GM23338 (cell line): ENCODE results near the gene C13orf46. TPM values are rescaled to one million over a fixed set of nuclear protein-coding genes. Genes with fewer than 3 reads are reported as not detected.

ENCODE experiments used
- ATAC-seq: fragments of 200-7000 bp; cut with Tn5 transposase; 3 replicates; pipeline ENCODE4 v1.9.1; 2020
- DNase-seq: peaks from one replicate; pipeline ENCODE4 v3.0.0-alpha.2; 2015; ENCODE audit warnings: low spot score
- H2AFZ ChIP-seq: fragments of 200-600 bp; sonication (generic); 2 replicates; pipeline ENCODE4 v1.8.0; 2016; ENCODE audit warnings: antibody characterized with exemption, mild to moderate bottlenecking, moderate library complexity
- H3F3A ChIP-seq: fragments of 200-600 bp; sonication (generic); replicated peaks from 2 replicates; pipeline ENCODE4 v1.8.0; 2017; ENCODE audit warnings: antibody characterized with exemption, mixed run types, low read depth
- H3K27ac ChIP-seq: fragments of 200-600 bp; sonication (generic); 2 replicates; pipeline ENCODE4 v1.6.1; 2016; ENCODE audit warnings: low read depth
- H3K27me3 ChIP-seq: fragments of 200-600 bp; sonication (generic); 2 replicates; pipeline ENCODE4 v1.8.0; 2016; ENCODE audit warnings: mild to moderate bottlenecking, mixed run types, moderate library complexity; ENCODE audit not compliant: insufficient read depth
- H3K36me3 ChIP-seq: fragments of 200-600 bp; sonication (generic); 2 replicates; pipeline ENCODE4 v1.8.0; 2016; ENCODE audit warnings: mild to moderate bottlenecking; ENCODE audit not compliant: insufficient read depth
- H3K4me1 ChIP-seq: fragments of 200-600 bp; sonication (generic); 2 replicates; pipeline ENCODE4 v1.8.0; 2016; ENCODE audit warnings: mild to moderate bottlenecking, moderate library complexity; ENCODE audit not compliant: insufficient read depth
- H3K4me2 ChIP-seq: fragments of 200-600 bp; sonication (generic); 2 replicates; pipeline ENCODE4 v1.7.1; 2017; ENCODE audit warnings: mixed run types
- H3K4me3 ChIP-seq: fragments of 200-600 bp; sonication (generic); 2 replicates; pipeline ENCODE4 v1.6.1; 2016; ENCODE audit warnings: mixed run types
- H3K79me2 ChIP-seq: fragments of 200-600 bp; sonication (generic); replicated peaks from 2 replicates; pipeline ENCODE4 v1.8.0; 2017; ENCODE audit warnings: mild to moderate bottlenecking; ENCODE audit not compliant: insufficient read depth
- H3K9me2 ChIP-seq: fragments of 200-600 bp; sonication (generic); 2 replicates; pipeline ENCODE4 v1.8.0; 2017; ENCODE audit not compliant: insufficient read depth
- H4K20me1 ChIP-seq: fragments of 200-600 bp; sonication (generic); replicated peaks from 2 replicates; pipeline ENCODE4 v1.8.0; 2017; ENCODE audit warnings: mild to moderate bottlenecking; ENCODE audit not compliant: insufficient read depth
- H3K27ac Mint-ChIP-seq: 2 replicates; pipeline ENCODE4 v1.8.0; 2020; ENCODE audit warnings: inconsistent platforms, mild to moderate bottlenecking, moderate library complexity, mixed read lengths
- H3K27me3 Mint-ChIP-seq: 3 replicates; pipeline ENCODE4 v1.8.0; 2022; ENCODE audit warnings: low read depth, mild to moderate bottlenecking, moderate library complexity, mixed read lengths, inconsistent platforms; ENCODE audit not compliant: insufficient read depth, poor library complexity
- H3K36me3 Mint-ChIP-seq: 3 replicates; pipeline ENCODE4 v1.8.0; 2021; ENCODE audit warnings: low read depth, mild to moderate bottlenecking, inconsistent platforms, moderate library complexity, mixed read lengths
- H3K4me1 Mint-ChIP-seq: 3 replicates; pipeline ENCODE4 v1.8.0; 2020; ENCODE audit warnings: mild to moderate bottlenecking, inconsistent platforms, mixed read lengths
- H3K4me3 Mint-ChIP-seq: 3 replicates; pipeline ENCODE4 v1.8.0; 2021; ENCODE audit warnings: moderate library complexity, mild to moderate bottlenecking, inconsistent platforms, mixed read lengths
- H3K9me3 Mint-ChIP-seq: 3 replicates; pipeline ENCODE4 v1.8.0; 2020; ENCODE audit warnings: moderate library complexity, mild to moderate bottlenecking, inconsistent platforms, mixed read lengths
- CTCF ChIP-seq, 2 experiments: fragments of 200-600 bp in 1 of 2; sonication (generic) in 1 of 2; conservative IDR thresholded peaks; 2 replicates each; pipeline versions ENCODE4 v1.5.1 to v1.6.1; 2016 to 2017; ENCODE audit warnings: antibody characterized with exemption in 2 of 2, low read depth in 2 of 2, mild to moderate bottlenecking in 2 of 2, moderate library complexity in 1 of 2
- ETS1 ChIP-seq: IDR thresholded peaks from 2 replicates; pipeline ENCODE4 v1.6.1; 2016; ENCODE audit warnings: antibody characterized with exemption
- JUNB ChIP-seq: IDR thresholded peaks from one replicate; pipeline ENCODE4 v1.6.1; 2016; ENCODE audit warnings: antibody characterized with exemption; ENCODE audit not compliant: unreplicated experiment
- NANOG ChIP-seq: IDR thresholded peaks from 2 replicates; pipeline ENCODE4 v1.6.1; 2016; ENCODE audit warnings: antibody characterized with exemption, borderline replicate concordance
- REST ChIP-seq: IDR thresholded peaks from one replicate; pipeline ENCODE4 v1.6.1; 2018; ENCODE audit warnings: antibody characterized with exemption; ENCODE audit not compliant: unreplicated experiment
- ZNF114 ChIP-seq: fragments of 250-450 bp; sonication (Bioruptor Pico); IDR thresholded peaks from 2 replicates; pipeline ENCODE4 v1.5.0; 2020; ENCODE audit warnings: mild to moderate bottlenecking, moderate library complexity
- ZNF331 ChIP-seq: fragments of 250-450 bp; sonication (Bioruptor Pico); IDR thresholded peaks from 2 replicates; pipeline ENCODE4 v1.5.0; 2020; ENCODE audit warnings: low read depth, mild to moderate bottlenecking, moderate library complexity
- ZNF462 ChIP-seq: fragments of 250-450 bp; sonication (Bioruptor Pico); IDR thresholded peaks from 2 replicates; pipeline ENCODE4 v1.5.0; 2020; ENCODE audit warnings: mild to moderate bottlenecking, moderate library complexity
- polyA plus RNA-seq: library from polyadenylated mRNA; unstranded; fragments of >200 nt; fragmentation: Nextera tagmentation; extraction: Ambion mirVana; gene quantifications from 2 replicates; pipeline ENCODE4 v1.2.1, GENCODE V29; 2016
- total RNA-seq: library from RNA; depleted of rRNA; stranded (reverse); fragments of >200 nt; shearing (Covaris generic); gene quantifications from 2 replicates; pipeline ENCODE4 v1.2.3, GENCODE V29; 2014

Gene C13orf46
- total and polyA plus RNA-seq, 2 experiments from 2014 or later: 0.44 to 1.5 TPM

GRCh38 chr13:113965968-113966884 lies 7.7 kb downstream of the C13orf46 start (continued):
- no peak for TF ChIP-seq ZNF462 (CRISPR knock-in tag)
- TF ChIP-seq NANOG: no peak

GRCh38 chr13:113965383-113965874 lies 8.4 kb downstream of the C13orf46 start:
- no peak overlapping the region for H3K4me3 Mint-ChIP-seq
- no peak overlapping the region for H3K27ac Mint-ChIP-seq
- peaks cover 28% of the 10 kb centered on the region for H3K9me3 Mint-ChIP-seq
- TF ChIP-seq REST (no peak), JUNB (no peak), CTCF (conservative IDR thresholded peaks at IDR 0.05; ENCODE audit: low read depth in 2 of 2) (no peak), ZNF331 (CRISPR knock-in tag) (no peak), ZNF114 (CRISPR knock-in tag) (no peak), ETS1 (no peak)

More at GRCh38 chr13:113965383-113965874, 8.4 kb downstream of the C13orf46 start:
- no peaks in the 10 kb centered on the region for H3K79me2 ChIP-seq
- no peaks in the 10 kb centered on the region for H3F3A ChIP-seq
- peaks cover 8% of the 10 kb centered on the region for H3K27me3 Mint-ChIP-seq
- no peaks in the 10 kb centered on the region for H3K4me1 ChIP-seq
- DNase-seq (no peak), ATAC-seq (no peak)
- H3K36me3 ChIP-seq: no peaks in the 10 kb centered on the region
- H3K9me2 ChIP-seq: no peaks in the 10 kb centered on the region
- H3K27ac ChIP-seq: no peak overlapping the region
- no peaks in the 10 kb centered on the region for H4K20me1 ChIP-seq
- peaks cover 12% of the 10 kb centered on the region for H3K36me3 Mint-ChIP-seq
- H2AFZ ChIP-seq: no peak overlapping the region
- H3K27me3 ChIP-seq: no peaks in the 10 kb centered on the region
- H3K4me1 Mint-ChIP-seq: no peaks in the 10 kb centered on the region
- no peak overlapping the region for H3K4me2 ChIP-seq
- no peak overlapping the region for H3K4me3 ChIP-seq
